Neural cell (in vitro differentiated cells): Measurements from ENCODE around the gene GTF2B. TPM values are rescaled to one million over a fixed set of nuclear protein-coding genes. Genes with fewer than 3 reads are reported as not detected.

Source experiments
- H2AFZ ChIP-seq: fragments of 200-600, 300-800 bp; sonication (generic), shearing (Covaris generic); 2 replicates; pipeline ENCODE4 v1.6.0; 2014; ENCODE audit warnings: low read depth, mild to moderate bottlenecking, antibody characterized with exemption, low read length, moderate library complexity
- H3F3A ChIP-seq: fragments of 200-600 bp; shearing (Covaris generic); 2 replicates; pipeline ENCODE4 v1.6.1; 2016; ENCODE audit warnings: mild to moderate bottlenecking, moderate library complexity, mixed read lengths, antibody characterized with exemption, low read length; ENCODE audit not compliant: insufficient read depth, poor library complexity, severe bottlenecking
- H3K27ac ChIP-seq: fragments of 200-600, 300-800 bp; sonication (generic), shearing (Covaris generic); 2 replicates; pipeline ENCODE4 v1.5.1; 2014; ENCODE audit warnings: mild to moderate bottlenecking, low read length, moderate library complexity
- H3K27me3 ChIP-seq: fragments of 300-800, 200-600 bp; sonication (generic), shearing (Covaris generic); 2 replicates; pipeline ENCODE4 v1.6.0; 2014; ENCODE audit warnings: mild to moderate bottlenecking, low read depth, low read length, moderate library complexity; ENCODE audit not compliant: insufficient read depth
- H3K36me3 ChIP-seq: fragments of 300-800, 200-600 bp; sonication (generic), shearing (Covaris generic); 2 replicates; pipeline ENCODE4 v1.5.1; 2014; ENCODE audit warnings: mild to moderate bottlenecking, antibody characterized with exemption, low read length, moderate library complexity; ENCODE audit not compliant: insufficient read depth
- H3K4me2 ChIP-seq: fragments of 300-800, 200-600 bp; sonication (generic), shearing (Covaris generic); 2 replicates; pipeline ENCODE4 v1.6.0; 2014; ENCODE audit warnings: mild to moderate bottlenecking, low read length
- H3K4me3 ChIP-seq: fragments of 300-800, 200-600 bp; sonication (generic), shearing (Covaris generic); 2 replicates; pipeline ENCODE4 v1.5.1; 2014; ENCODE audit warnings: mild to moderate bottlenecking, low read length, moderate library complexity
- H3K79me2 ChIP-seq: fragments of 200-600 bp; shearing (Covaris generic); replicated peaks from 2 replicates; pipeline ENCODE4 v1.6.0; 2014; ENCODE audit warnings: mild to moderate bottlenecking, low read length, moderate library complexity; ENCODE audit not compliant: insufficient read depth
- H3K9ac ChIP-seq: fragments of 300-800, 200-600 bp; sonication (generic), shearing (Covaris generic); 2 replicates; pipeline ENCODE4 v1.6.1; 2016; ENCODE audit warnings: mild to moderate bottlenecking, low read length, mixed read lengths
- H3K9me2 ChIP-seq: fragments of 200-600 bp; shearing (Covaris generic); 2 replicates; pipeline ENCODE4 v1.6.1; 2016; ENCODE audit warnings: mild to moderate bottlenecking, low read length, mixed read lengths; ENCODE audit not compliant: insufficient read depth
- H3K9me3 ChIP-seq: fragments of 200-600, 300-800 bp; sonication (generic), shearing (Covaris generic); 2 replicates; pipeline ENCODE4 v1.6.1; 2016; ENCODE audit warnings: mild to moderate bottlenecking, mixed run types, low read length, moderate library complexity, mixed read lengths
- H4K20me1 ChIP-seq: fragments of 200-600 bp; shearing (Covaris generic); 2 replicates; pipeline ENCODE4 v1.6.1; 2016; ENCODE audit warnings: mild to moderate bottlenecking, mixed run types; ENCODE audit not compliant: insufficient read depth
- EP300 ChIP-seq: fragments of 450-650 bp; conservative IDR thresholded peaks from 2 replicates; pipeline ENCODE4 v1.6.1; 2014; ENCODE audit warnings: antibody characterized with exemption, mild to moderate bottlenecking, moderate library complexity; ENCODE audit not compliant: poor library complexity, severe bottlenecking
- EZH2 ChIP-seq: fragments of 200-600, 300-800 bp; shearing (Covaris generic), sonication (generic); IDR thresholded peaks from 2 replicates; pipeline ENCODE4 v1.6.1; 2014; ENCODE audit warnings: antibody characterized with exemption, low read length, borderline replicate concordance, mild to moderate bottlenecking; ENCODE audit not compliant: insufficient read depth, poor library complexity, severe bottlenecking
- MXI1 ChIP-seq: fragments of 450-650 bp; conservative IDR thresholded peaks from 2 replicates; pipeline ENCODE4 v1.6.1; 2014; ENCODE audit warnings: antibody characterized with exemption, mild to moderate bottlenecking; ENCODE audit not compliant: poor library complexity, severe bottlenecking
- POLR2AphosphoS5 ChIP-seq: IDR thresholded peaks from 2 replicates; pipeline ENCODE4 v1.6.1; 2012
- RAD21 ChIP-seq: fragments of 450-650 bp; conservative IDR thresholded peaks from 2 replicates; pipeline ENCODE4 v1.6.1; 2014; ENCODE audit warnings: antibody characterized with exemption, mild to moderate bottlenecking, moderate library complexity
- SMC3 ChIP-seq: fragments of 450-650 bp; conservative IDR thresholded peaks from 2 replicates; pipeline ENCODE4 v1.6.1; 2014; ENCODE audit warnings: antibody characterized with exemption, mild to moderate bottlenecking, moderate library complexity; ENCODE audit not compliant: poor library complexity
- TAF1 ChIP-seq: IDR thresholded peaks from 2 replicates; pipeline ENCODE4 v1.6.1; 2012; ENCODE audit warnings: low read depth
- polyA plus RNA-seq: library from polyadenylated mRNA; depleted of rRNA; stranded (reverse); fragments of >200 nt; gene quantifications from 2 replicates; pipeline ENCODE4 v1.2.3, GENCODE V29; 2014
- TF ChIP-seq, protein P1 (sequence below): IDR thresholded peaks from 2 replicates; pipeline ENCODE4 v1.6.1; 2012; ENCODE audit warnings: borderline replicate concordance
- TF ChIP-seq, protein P2 (sequence below): fragments of 450-650 bp; IDR thresholded peaks from 2 replicates; pipeline ENCODE4 v1.5.1; 2014; ENCODE audit warnings: antibody characterized with exemption, mild to moderate bottlenecking, moderate library complexity; ENCODE audit not compliant: poor library complexity, severe bottlenecking

Gene GTF2B
- polyA plus RNA-seq, 1 donor from 2014 or later: 129 TPM

DNA sequence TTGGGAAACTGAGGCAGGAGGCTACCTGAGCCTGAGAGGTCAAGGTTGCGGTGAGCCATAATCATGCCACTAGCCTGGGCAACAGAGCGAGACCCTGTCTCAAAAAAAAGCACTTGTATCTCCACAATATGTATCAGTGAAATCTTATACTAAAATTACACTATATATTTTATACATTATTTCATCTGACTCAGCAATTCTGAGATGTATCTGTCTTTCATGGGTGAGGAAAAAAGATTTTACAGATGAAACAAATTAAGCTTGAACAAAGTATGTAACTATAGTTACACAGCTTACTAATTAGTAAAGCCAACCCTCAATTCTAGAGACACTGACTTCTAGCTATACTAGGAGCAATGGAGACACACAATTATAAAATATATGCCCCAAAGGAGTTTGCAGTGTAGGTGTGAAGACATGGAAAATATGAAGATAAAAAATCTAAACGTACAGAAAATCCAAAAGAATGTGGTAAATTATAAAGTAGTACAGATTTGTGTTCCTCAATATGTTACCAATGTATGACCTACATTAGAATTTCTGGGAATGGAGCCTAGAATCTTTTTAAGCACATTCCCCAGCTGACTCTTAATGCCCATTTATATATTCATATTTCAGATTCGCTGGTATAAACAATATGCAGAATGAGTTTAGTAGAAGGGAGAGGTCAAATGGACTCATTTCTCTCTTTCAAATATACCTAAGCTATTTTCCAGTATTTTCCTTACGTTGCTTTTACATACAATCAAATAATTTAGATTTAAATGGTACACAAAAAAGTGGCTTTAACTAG is 14.6 kb downstream of the GTF2B start:
- H3K4me2 ChIP-seq: no peak overlapping the region
- H3K9ac ChIP-seq: no peak overlapping the region
- H2AFZ ChIP-seq: no peak overlapping the region
- no peaks in the 10 kb centered on the region for H3K9me2 ChIP-seq
- H3K36me3 ChIP-seq: no peaks in the 10 kb centered on the region
- no peak overlapping the region for H3K27ac ChIP-seq
- H3K79me2 ChIP-seq: peaks cover 25% of the 10 kb centered on the region
- H4K20me1 ChIP-seq: no peaks in the 10 kb centered on the region
- H3K4me3 ChIP-seq: no peak overlapping the region
- TF ChIP-seq MXI1 (no peak), POLR2AphosphoS5 (no peak), RAD21 (no peak), SMC3 (no peak), EP300 (no peak), EZH2 (no peak)
- TF ChIP-seq, protein P1, sequence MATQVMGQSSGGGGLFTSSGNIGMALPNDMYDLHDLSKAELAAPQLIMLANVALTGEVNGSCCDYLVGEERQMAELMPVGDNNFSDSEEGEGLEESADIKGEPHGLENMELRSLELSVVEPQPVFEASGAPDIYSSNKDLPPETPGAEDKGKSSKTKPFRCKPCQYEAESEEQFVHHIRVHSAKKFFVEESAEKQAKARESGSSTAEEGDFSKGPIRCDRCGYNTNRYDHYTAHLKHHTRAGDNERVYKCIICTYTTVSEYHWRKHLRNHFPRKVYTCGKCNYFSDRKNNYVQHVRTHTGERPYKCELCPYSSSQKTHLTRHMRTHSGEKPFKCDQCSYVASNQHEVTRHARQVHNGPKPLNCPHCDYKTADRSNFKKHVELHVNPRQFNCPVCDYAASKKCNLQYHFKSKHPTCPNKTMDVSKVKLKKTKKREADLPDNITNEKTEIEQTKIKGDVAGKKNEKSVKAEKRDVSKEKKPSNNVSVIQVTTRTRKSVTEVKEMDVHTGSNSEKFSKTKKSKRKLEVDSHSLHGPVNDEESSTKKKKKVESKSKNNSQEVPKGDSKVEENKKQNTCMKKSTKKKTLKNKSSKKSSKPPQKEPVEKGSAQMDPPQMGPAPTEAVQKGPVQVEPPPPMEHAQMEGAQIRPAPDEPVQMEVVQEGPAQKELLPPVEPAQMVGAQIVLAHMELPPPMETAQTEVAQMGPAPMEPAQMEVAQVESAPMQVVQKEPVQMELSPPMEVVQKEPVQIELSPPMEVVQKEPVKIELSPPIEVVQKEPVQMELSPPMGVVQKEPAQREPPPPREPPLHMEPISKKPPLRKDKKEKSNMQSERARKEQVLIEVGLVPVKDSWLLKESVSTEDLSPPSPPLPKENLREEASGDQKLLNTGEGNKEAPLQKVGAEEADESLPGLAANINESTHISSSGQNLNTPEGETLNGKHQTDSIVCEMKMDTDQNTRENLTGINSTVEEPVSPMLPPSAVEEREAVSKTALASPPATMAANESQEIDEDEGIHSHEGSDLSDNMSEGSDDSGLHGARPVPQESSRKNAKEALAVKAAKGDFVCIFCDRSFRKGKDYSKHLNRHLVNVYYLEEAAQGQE: no peak
- H3K9me3 ChIP-seq: no peaks in the 10 kb centered on the region
- H3K27me3 ChIP-seq: no peaks in the 10 kb centered on the region
- H3F3A ChIP-seq: no peaks in the 10 kb centered on the region

DNA sequence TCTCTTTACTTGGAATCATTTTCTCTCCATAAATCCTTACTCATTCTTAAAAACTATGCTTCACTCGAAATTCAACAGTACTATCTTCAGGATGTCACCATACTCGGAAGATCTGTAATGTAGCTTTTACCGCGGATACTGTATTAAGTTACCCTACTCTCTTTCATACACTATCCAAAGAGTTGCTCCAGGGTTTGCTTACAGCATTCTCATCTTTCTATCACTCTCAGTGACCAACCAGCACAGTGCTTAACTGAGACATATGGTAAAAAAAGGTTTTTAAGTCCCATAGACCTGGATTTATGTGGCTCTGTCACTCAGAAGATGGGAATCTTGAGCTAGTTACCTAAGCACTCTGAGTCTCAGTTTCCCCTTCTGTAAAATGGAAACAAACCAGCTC is 15.8 kb downstream of the GTF2B start:
- no peaks in the 10 kb centered on the region for H3K27me3 ChIP-seq
- TF ChIP-seq POLR2AphosphoS5 (no peak), EZH2 (no peak), RAD21 (no peak), SMC3 (no peak), MXI1 (no peak), TAF1 (no peak), EP300 (no peak)
- TF ChIP-seq, protein P1: no peak
- TF ChIP-seq, protein P2, sequence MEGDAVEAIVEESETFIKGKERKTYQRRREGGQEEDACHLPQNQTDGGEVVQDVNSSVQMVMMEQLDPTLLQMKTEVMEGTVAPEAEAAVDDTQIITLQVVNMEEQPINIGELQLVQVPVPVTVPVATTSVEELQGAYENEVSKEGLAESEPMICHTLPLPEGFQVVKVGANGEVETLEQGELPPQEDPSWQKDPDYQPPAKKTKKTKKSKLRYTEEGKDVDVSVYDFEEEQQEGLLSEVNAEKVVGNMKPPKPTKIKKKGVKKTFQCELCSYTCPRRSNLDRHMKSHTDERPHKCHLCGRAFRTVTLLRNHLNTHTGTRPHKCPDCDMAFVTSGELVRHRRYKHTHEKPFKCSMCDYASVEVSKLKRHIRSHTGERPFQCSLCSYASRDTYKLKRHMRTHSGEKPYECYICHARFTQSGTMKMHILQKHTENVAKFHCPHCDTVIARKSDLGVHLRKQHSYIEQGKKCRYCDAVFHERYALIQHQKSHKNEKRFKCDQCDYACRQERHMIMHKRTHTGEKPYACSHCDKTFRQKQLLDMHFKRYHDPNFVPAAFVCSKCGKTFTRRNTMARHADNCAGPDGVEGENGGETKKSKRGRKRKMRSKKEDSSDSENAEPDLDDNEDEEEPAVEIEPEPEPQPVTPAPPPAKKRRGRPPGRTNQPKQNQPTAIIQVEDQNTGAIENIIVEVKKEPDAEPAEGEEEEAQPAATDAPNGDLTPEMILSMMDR: no peak
- H3K9me3 ChIP-seq: no peaks in the 10 kb centered on the region
- no peaks in the 10 kb centered on the region for H3K9me2 ChIP-seq
- no peak overlapping the region for H3K27ac ChIP-seq
- H3K4me2 ChIP-seq: no peak overlapping the region
- H3K79me2 ChIP-seq: peaks cover 25% of the 10 kb centered on the region
- H4K20me1 ChIP-seq: no peaks in the 10 kb centered on the region
- no peak overlapping the region for H2AFZ ChIP-seq
- no peak overlapping the region for H3K9ac ChIP-seq
- H3F3A ChIP-seq: no peaks in the 10 kb centered on the region
- no peak overlapping the region for H3K4me3 ChIP-seq
- no peaks in the 10 kb centered on the region for H3K36me3 ChIP-seq
